ENCODE measurements around the gene CACNA1B.
A peak's percentile ranks its signal among the peaks of the same experiment; 100 is the strongest.

Gene CACNA1B

DNA sequence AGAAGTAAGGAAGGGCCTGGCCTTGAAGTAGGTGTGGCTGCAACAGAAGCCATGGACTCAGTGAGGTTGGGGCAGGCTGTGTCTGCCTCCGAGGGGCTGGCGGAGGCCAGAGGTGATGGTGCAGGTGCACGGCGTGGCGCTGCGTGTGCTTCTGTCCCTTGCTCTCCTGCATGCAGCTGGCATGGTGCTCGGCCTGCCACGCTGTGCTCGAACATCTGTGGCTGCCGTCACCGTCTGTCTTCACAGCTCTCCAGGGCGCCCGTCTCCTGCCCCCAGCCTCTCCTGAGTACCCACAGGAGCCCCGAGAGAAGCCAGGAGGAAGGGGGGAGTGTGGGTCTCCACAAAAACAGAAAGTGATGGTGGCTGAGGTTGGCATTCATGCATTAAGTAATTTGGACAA is 193.7 kb downstream of the CACNA1B start:
- no peak for DNase-seq (ENCODE audit: insufficient read length, low spot score)
- TF ChIP-seq SPI1 (IDR thresholded peaks at IDR 0.05; ENCODE audit: low read depth, low read length) (no peak), POLR2A (IDR thresholded peaks at IDR 0.05; ENCODE audit: low read depth, low read length) (no peak), POU2F2 (IDR thresholded peaks at IDR 0.05; ENCODE audit: low read depth, low read length) (no peak), POLR2AphosphoS5 (IDR thresholded peaks at IDR 0.05; ENCODE audit: low read depth, low read length) (no peak)
- FAIRE-seq: no peak

DNA sequence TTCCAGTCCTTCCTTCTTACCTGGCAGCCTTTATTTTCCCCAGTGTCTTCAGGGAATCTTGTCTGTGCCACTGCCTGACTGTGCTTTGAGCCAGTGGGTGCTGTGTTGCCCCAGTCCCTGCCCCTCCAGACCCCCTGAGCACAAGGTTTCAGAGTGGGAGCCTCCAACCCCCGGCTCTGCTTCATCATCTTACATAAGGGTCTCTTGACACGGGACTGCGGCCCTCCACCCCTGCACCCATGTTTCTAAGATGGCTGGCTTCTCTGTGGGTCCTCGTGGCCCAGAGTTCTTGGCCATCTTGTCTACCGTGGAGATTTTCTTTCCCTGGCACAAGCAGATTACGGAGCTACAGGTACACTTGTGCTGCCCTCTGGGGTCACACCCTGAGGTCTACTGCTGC is 194.1 kb downstream of the CACNA1B start:
- DNase-seq (ENCODE audit: insufficient read length, low spot score) (peak; percentile 1), FAIRE-seq (no peak)
- no peak for TF ChIP-seq PAX5 (IDR thresholded peaks at IDR 0.05; ENCODE audit: insufficient read depth, low read length, severe bottlenecking)
- TF ChIP-seq POU2F2 (IDR thresholded peaks at IDR 0.05; ENCODE audit: low read depth, low read length): no peak
- no peak for TF ChIP-seq POLR2AphosphoS5 (IDR thresholded peaks at IDR 0.05; ENCODE audit: low read depth, low read length)
- TF ChIP-seq SPI1 (IDR thresholded peaks at IDR 0.05; ENCODE audit: low read depth, low read length): no peak
- TF ChIP-seq POLR2A (IDR thresholded peaks at IDR 0.05; ENCODE audit: low read depth, low read length): no peak
- no peak for TF ChIP-seq TAF1 (IDR thresholded peaks at IDR 0.05; ENCODE audit: low read depth, low read length)

DNA sequence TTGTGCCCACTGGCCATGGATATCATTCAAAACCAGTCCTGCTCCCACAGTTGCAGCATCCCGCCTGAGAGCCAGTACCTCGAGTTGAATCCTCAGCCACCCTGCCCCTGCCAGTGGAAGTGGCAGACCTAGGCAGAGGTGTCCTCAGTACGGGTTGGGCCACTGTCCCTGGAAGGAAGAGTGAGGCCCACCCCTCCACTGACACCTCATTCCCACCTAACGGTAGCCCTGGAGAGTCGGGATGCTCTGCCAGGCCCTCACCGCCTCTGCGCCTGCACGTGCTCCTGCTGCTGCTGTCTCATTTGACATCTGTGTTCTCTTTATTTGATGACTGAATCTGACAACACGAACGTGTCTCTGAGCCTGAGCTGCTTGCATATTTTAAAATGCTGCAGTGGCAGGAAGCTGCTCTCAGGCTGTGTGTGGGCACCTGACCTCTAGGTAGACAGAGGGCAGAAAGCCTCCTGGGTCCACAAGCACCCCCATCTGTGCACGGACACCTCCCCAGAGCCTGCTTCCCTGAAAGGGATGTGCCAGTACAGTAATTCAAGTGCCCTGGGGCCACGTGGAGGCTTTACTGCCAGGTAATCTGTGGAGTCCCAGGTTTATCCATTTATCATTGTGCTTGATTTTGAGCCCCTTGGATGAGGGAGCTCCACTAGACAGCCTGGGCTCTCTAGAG is 194.7 kb downstream of the CACNA1B start:
- FAIRE-seq (no peak), DNase-seq (ENCODE audit: insufficient read length, low spot score) (no peak)
- no peak for TF ChIP-seq TAF1 (IDR thresholded peaks at IDR 0.05; ENCODE audit: low read depth, low read length)
- no peak for TF ChIP-seq POU2F2 (IDR thresholded peaks at IDR 0.05; ENCODE audit: low read depth, low read length)
- no peak for TF ChIP-seq SPI1 (IDR thresholded peaks at IDR 0.05; ENCODE audit: low read depth, low read length)
- no peak for TF ChIP-seq POLR2AphosphoS5 (IDR thresholded peaks at IDR 0.05; ENCODE audit: low read depth, low read length)
- no peak for TF ChIP-seq PAX5 (IDR thresholded peaks at IDR 0.05; ENCODE audit: insufficient read depth, low read length, severe bottlenecking)
- no peak for TF ChIP-seq POLR2A (IDR thresholded peaks at IDR 0.05; ENCODE audit: low read depth, low read length)

DNA sequence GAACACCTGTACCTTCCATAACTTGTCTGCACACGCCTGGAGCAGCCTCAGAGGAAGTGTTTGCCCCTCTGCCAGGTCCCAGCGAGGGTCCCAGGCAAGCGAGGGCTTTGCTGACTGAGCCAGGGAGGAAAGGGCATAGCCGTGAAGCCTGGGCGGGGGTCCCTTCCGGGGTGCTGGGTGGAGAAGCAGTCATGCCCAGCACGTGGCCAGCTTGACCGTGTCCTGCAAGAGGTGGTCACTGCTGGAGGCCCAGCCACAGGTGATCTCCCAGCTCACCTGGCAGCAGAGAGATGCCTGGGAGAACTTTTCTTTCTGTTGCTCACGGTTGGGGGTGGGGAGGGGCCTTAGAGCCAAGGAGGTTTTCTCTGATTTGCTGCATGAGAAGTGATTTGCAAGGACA is 195.3 kb downstream of the CACNA1B start:
- no peak for FAIRE-seq
- no peak for TF ChIP-seq POU2F2 (IDR thresholded peaks at IDR 0.05; ENCODE audit: low read depth, low read length)
- TF ChIP-seq POLR2A (IDR thresholded peaks at IDR 0.05; ENCODE audit: low read depth, low read length): no peak
- no peak for TF ChIP-seq PAX5 (IDR thresholded peaks at IDR 0.05; ENCODE audit: insufficient read depth, low read length, severe bottlenecking)
- no peak for TF ChIP-seq POLR2AphosphoS5 (IDR thresholded peaks at IDR 0.05; ENCODE audit: low read depth, low read length)
- TF ChIP-seq SPI1 (IDR thresholded peaks at IDR 0.05; ENCODE audit: low read depth, low read length): no peak
- no peak for TF ChIP-seq TAF1 (IDR thresholded peaks at IDR 0.05; ENCODE audit: low read depth, low read length)
- DNase-seq (ENCODE audit: insufficient read length, low spot score): no peak

DNA sequence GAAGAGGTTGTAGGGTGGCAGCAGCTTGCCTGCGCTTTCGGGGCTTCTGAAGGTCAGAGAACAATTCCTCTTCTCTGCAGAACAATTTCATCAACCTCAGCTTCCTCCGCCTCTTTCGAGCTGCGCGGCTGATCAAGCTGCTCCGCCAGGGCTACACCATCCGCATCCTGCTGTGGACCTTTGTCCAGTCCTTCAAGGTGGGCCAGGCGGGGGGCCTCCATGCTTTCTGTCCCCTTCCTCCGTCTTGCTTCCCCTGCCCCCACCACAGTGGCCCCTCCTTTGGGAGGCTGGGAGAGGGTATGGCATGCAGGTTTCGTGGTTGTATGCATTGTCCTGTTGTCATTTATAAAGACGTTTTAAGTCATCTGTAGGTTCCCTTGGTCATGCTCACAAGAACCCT is 195.8 kb downstream of the CACNA1B start:
- DNase-seq (ENCODE audit: insufficient read length, low spot score) (no peak), FAIRE-seq (no peak)
- no peak for TF ChIP-seq POLR2AphosphoS5 (IDR thresholded peaks at IDR 0.05; ENCODE audit: low read depth, low read length)

DNA sequence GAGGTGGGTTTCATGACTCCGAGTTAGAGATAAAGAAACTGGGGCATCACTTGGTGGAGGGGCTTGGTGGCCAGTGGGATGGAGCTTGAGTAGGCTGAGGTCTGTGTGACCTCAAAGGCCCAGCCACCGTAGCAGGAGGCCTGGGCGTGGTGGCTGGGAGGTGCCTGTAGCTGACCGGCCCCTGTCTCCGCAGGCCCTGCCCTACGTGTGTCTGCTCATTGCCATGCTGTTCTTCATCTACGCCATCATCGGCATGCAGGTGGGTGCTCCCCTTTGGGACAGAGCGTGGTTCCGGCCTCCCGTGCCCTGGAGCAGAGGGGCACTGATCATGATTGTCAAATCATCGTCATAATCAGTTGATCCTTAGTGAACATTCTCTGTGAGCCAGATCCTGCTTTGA is 196.2 kb downstream of the CACNA1B start:
- no peak for DNase-seq (ENCODE audit: insufficient read length, low spot score)
- TF ChIP-seq SPI1 (IDR thresholded peaks at IDR 0.05; ENCODE audit: low read depth, low read length) (no peak), POU2F2 (IDR thresholded peaks at IDR 0.05; ENCODE audit: low read depth, low read length) (no peak), POLR2AphosphoS5 (IDR thresholded peaks at IDR 0.05; ENCODE audit: low read depth, low read length) (no peak)
- FAIRE-seq: no peak

DNA sequence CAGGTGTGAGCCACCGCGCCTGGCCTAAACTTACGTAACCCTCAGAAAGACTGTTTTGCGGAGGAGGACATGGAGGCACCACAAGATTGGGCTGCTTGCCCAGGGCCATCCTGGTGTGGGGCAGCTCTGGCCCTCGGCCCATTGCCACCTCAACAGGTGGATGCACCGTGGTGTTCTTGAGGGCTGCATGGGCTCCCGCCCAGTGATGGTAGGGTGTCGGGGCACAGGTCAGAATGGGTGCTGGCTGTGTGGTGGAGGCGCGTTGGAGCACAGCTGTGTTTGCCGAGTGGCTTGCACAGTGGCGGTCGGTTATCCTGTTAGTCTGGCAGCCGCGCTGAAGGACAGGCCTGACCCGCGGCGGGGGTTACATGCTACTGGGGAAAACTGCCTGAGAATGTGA is 196.9 kb downstream of the CACNA1B start:
- FAIRE-seq: no peak
- no peak for TF ChIP-seq PAX5 (IDR thresholded peaks at IDR 0.05; ENCODE audit: insufficient read depth, low read length, severe bottlenecking)

DNA sequence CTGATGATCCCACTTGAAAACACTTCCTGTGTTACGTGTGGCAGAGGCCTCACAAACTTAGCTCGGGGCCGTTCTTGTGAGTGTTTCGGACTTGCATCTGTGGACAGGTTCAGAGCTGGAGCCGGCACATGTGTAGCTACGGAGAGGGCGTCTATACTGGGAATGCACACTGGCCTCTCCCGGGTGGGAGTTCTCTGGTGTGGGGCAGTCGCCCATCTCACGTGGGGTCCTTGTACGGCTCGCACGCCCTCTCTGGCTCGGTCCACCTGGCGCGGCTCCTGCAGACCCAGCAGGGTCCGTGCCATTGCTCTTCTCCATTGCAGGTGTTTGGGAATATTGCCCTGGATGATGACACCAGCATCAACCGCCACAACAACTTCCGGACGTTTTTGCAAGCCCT is 197.9 kb downstream of the CACNA1B start:
- FAIRE-seq (no peak), DNase-seq (ENCODE audit: insufficient read length, low spot score) (no peak)
- TF ChIP-seq POLR2AphosphoS5 (IDR thresholded peaks at IDR 0.05; ENCODE audit: low read depth, low read length) (no peak), POU2F2 (IDR thresholded peaks at IDR 0.05; ENCODE audit: low read depth, low read length) (no peak), TAF1 (IDR thresholded peaks at IDR 0.05; ENCODE audit: low read depth, low read length) (no peak), POLR2A (IDR thresholded peaks at IDR 0.05; ENCODE audit: low read depth, low read length) (no peak), PAX5 (IDR thresholded peaks at IDR 0.05; ENCODE audit: insufficient read depth, low read length, severe bottlenecking) (no peak), SPI1 (IDR thresholded peaks at IDR 0.05; ENCODE audit: low read depth, low read length) (no peak)

More for the DNA sequence above, 196.9 kb downstream of the CACNA1B start:
- no peak for DNase-seq (ENCODE audit: insufficient read length, low spot score)

DNA sequence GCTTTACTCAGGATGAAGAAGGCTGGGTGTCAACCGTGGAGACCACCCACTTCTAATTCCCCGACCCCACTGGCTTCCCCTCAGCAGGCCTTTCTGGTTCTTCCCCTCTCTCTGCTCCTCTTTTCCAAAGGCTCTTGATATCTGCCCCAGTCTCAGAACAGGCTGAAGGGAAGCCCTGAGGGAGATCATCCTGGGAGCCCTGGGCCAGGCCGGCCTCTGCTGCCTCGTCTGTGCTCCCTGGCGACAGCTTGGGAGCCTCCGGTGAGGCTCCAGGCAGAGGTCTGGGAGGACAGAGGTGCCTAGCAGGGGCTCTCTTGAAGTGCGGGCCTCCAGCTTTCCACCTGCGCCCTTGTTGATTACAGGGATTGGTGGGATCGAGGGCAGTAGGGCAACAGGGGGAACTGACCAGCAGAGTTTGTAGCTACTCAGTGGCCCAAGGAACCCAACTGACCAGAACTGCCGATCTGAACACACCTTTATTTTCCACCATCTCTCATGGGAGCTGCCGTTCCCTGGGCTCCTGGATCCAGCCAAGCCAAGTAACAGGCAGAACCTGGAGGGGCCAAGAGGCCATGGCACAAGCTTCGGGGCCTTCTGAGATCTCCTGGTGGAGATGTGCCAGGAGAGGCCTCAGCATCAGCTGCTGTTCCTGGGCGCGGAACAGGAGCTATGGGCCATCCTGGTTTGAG is 198.5 kb downstream of the CACNA1B start:
- FAIRE-seq: no peak
- DNase-seq (ENCODE audit: insufficient read length, low spot score): no peak
- TF ChIP-seq PAX5 (IDR thresholded peaks at IDR 0.05; ENCODE audit: insufficient read depth, low read length, severe bottlenecking): no peak
- TF ChIP-seq TAF1 (IDR thresholded peaks at IDR 0.05; ENCODE audit: low read depth, low read length): no peak
- no peak for TF ChIP-seq SPI1 (IDR thresholded peaks at IDR 0.05; ENCODE audit: low read depth, low read length)
- TF ChIP-seq POLR2A (IDR thresholded peaks at IDR 0.05; ENCODE audit: low read depth, low read length): no peak
- TF ChIP-seq POLR2AphosphoS5 (IDR thresholded peaks at IDR 0.05; ENCODE audit: low read depth, low read length): no peak
- no peak for TF ChIP-seq POU2F2 (IDR thresholded peaks at IDR 0.05; ENCODE audit: low read depth, low read length)

DNA sequence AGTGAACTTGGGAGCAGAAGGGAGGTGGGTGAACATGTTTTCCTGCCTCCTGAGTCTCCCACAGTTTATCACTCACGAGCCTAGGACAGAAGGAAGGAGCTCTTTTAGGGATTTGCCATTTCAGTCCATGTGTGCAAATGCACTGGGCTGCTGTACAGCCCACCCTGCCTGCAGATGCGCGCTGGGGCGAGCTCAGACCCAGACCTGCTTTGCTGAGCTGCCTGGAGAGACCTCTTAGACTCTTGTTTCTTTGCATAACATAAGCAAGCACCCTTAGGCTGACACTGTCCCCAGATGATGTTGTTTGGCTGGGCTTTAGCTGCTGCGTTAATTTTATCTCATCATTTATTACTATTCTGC is 199.0 kb downstream of the CACNA1B start:
- FAIRE-seq: no peak
- TF ChIP-seq TAF1 (IDR thresholded peaks at IDR 0.05; ENCODE audit: low read depth, low read length): no peak
- no peak for TF ChIP-seq PAX5 (IDR thresholded peaks at IDR 0.05; ENCODE audit: insufficient read depth, low read length, severe bottlenecking)
- TF ChIP-seq POLR2AphosphoS5 (IDR thresholded peaks at IDR 0.05; ENCODE audit: low read depth, low read length): no peak
- no peak for TF ChIP-seq POU2F2 (IDR thresholded peaks at IDR 0.05; ENCODE audit: low read depth, low read length)
- no peak for TF ChIP-seq POLR2A (IDR thresholded peaks at IDR 0.05; ENCODE audit: low read depth, low read length)
- no peak for TF ChIP-seq SPI1 (IDR thresholded peaks at IDR 0.05; ENCODE audit: low read depth, low read length)
- DNase-seq (ENCODE audit: insufficient read length, low spot score): no peak

Measured in GM12891 (cell line).